PC-3 (cell line): Measurements from ENCODE around the gene CLDN9. TPM values are rescaled to one million over a fixed set of nuclear protein-coding genes. Genes with fewer than 3 reads are reported as not detected.

ENCODE experiments used
- ATAC-seq: fragments of 200-7000 bp; cut with Tn5 transposase; 2 replicates; pipeline ENCODE4 v1.9.1; 2020; ENCODE audit warnings: mild to moderate bottlenecking, moderate library complexity
- BruUV-seq: library from RNA; stranded (reverse); fragments of 400-500 nt; replicated peaks from 2 replicates; lab custom pipeline; 2021; lab: Mats Ljungman, UMichigan
- CTCF ChIA-PET: fragments of 300-600 bp; sonication (Branson Sonifier 250); formaldehyde crosslinking; loops from one replicate; lab custom pipeline; 2022; ENCODE audit warnings: antibody characterized with exemption; lab: Charles Lee
- POLR2A ChIA-PET: fragments of 300-600 bp; sonication (Branson Sonifier 250); formaldehyde crosslinking; loops from one replicate; lab custom pipeline; 2022; ENCODE audit warnings: antibody characterized with exemption; ENCODE audit not compliant: unreplicated experiment; lab: Charles Lee
- DNase-seq: peaks from one replicate; pipeline ENCODE4 v3.0.0-alpha.2; 2015
- H2AFZ ChIP-seq: fragments of 300-600 bp; sonication (generic); 2 replicates; pipeline ENCODE4 v1.6.0; 2016; ENCODE audit warnings: antibody characterized with exemption, low read length
- H3F3A ChIP-seq: fragments of 300-600 bp; sonication (generic); one replicate; pipeline ENCODE4 v1.6.0; 2017; ENCODE audit warnings: antibody characterized with exemption, low read length, control low read depth, mild to moderate bottlenecking; ENCODE audit not compliant: unreplicated experiment
- H3K27ac ChIP-seq: fragments of 300-600 bp; sonication (generic); 2 replicates; pipeline ENCODE4 v1.5.1; 2016; ENCODE audit warnings: mild to moderate bottlenecking, low read length
- H3K27me3 ChIP-seq: fragments of 300-600 bp; sonication (generic); 2 replicates; pipeline ENCODE4 v1.6.1; 2016; ENCODE audit warnings: low read length, mixed read lengths
- H3K36me3 ChIP-seq: fragments of 300-600 bp; sonication (generic); 2 replicates; pipeline ENCODE4 v1.6.1; 2016; ENCODE audit warnings: low read depth, mixed run types, low read length, mixed read lengths
- H3K4me1 ChIP-seq: fragments of 300-600 bp; sonication (generic); 2 replicates; pipeline ENCODE4 v1.5.1; 2016; ENCODE audit warnings: low read length; ENCODE audit not compliant: insufficient read depth
- H3K4me2 ChIP-seq: fragments of 300-600 bp; sonication (generic); 2 replicates; pipeline ENCODE4 v1.6.0; 2016; ENCODE audit warnings: low read length
- H3K4me3 ChIP-seq: fragments of 300-600 bp; sonication (generic); 2 replicates; pipeline ENCODE4 v1.5.1; 2016; ENCODE audit warnings: mild to moderate bottlenecking, low read length, mixed read lengths
- H3K79me2 ChIP-seq: fragments of 300-600 bp; sonication (generic); 2 replicates; pipeline ENCODE4 v1.6.1; 2017; ENCODE audit warnings: low read length, mixed read lengths
- H3K9ac ChIP-seq: fragments of 300-600 bp; sonication (generic); 2 replicates; pipeline ENCODE4 v1.6.0; 2016; ENCODE audit warnings: mild to moderate bottlenecking, low read length
- H3K9me2 ChIP-seq: fragments of 300-600 bp; sonication (generic); replicated peaks from 2 replicates; pipeline ENCODE4 v1.6.1; 2016; ENCODE audit warnings: mixed run types, low read length, mixed read lengths
- H3K9me3 ChIP-seq: fragments of 300-600 bp; sonication (generic); 2 replicates; pipeline ENCODE4 v1.6.1; 2016; ENCODE audit warnings: low read length, mixed read lengths
- H4K20me1 ChIP-seq: fragments of 300-600 bp; sonication (generic); 2 replicates; pipeline ENCODE4 v1.6.1; 2016; ENCODE audit warnings: low read length, mixed read lengths
- EZH2 ChIP-seq: fragments of 300-600 bp; sonication (generic); IDR thresholded peaks from one replicate; pipeline ENCODE4 v1.6.1; 2017; ENCODE audit warnings: antibody characterized with exemption, mild to moderate bottlenecking, low read length; ENCODE audit not compliant: unreplicated experiment
- EZH2phosphoT487 ChIP-seq: fragments of 300-600 bp; sonication (generic); IDR thresholded peaks from 2 replicates; pipeline ENCODE4 v1.6.1; 2018; ENCODE audit warnings: mild to moderate bottlenecking, antibody characterized with exemption, low read length, borderline replicate concordance
- intact Hi-C: fragments of 100-400 bp; cut with micrococcal nuclease; formaldehyde crosslinking; loops from 2 replicates; pipeline ENCODE4 v1.9.0; 2023
- total RNA-seq: library from RNA; depleted of rRNA; stranded (reverse); fragments of >200 nt; gene quantifications from 2 replicates; pipeline ENCODE4 v1.2.3, GENCODE V29; 2014
- TF ChIP-seq, protein P1 (sequence below): fragments of 300-600 bp; sonication (generic); conservative IDR thresholded peaks from 2 replicates; pipeline ENCODE4 v1.5.1; 2017; ENCODE audit warnings: antibody characterized with exemption, low read depth, mild to moderate bottlenecking, low read length

CLDN9 gene
- total RNA-seq, 1 experiment from 2014 or later = 0.33 TPM

DNA sequence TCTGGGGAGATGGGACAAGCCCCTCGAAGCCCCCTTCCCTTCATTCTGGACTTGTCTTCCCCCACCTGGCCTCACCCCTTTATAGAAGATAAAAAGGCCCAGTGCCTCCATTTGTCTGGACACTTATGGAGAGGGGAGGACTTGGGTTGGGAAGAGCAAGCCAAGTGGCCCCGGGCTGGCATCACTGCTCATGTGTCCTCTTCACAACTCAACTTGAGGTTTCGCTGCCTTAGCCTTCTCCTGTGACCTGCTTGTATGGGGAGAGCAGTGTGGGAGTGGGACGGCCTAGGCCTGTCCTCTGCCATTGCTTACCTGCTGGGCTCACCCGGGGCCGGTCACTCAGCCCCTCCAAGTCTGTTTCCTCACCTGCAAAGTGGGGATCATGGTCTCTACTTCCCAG lies 42.2 kb upstream of the CLDN9 start:
- Histone ChIP-seq H3F3A (no peaks in the 10 kb centered on the region), H2AFZ (no peak overlapping the region), H4K20me1 (peaks cover 12% of the 10 kb centered on the region), H3K9me3 (no peaks in the 10 kb centered on the region), H3K9ac (peak overlapping the region; percentile 87), H3K79me2 (peaks cover 10% of the 10 kb centered on the region; the same call in 1 of the 2 replicates), H3K27me3 (no peaks in the 10 kb centered on the region), H3K27ac (peak overlapping the region; percentile 43; the same call in 1 of the 2 replicates), H3K4me1 (peaks cover 16% of the 10 kb centered on the region; the same call in 1 of the 2 replicates), H3K4me2 (peak overlapping the region; percentile 94), H3K9me2 (no peaks in the 10 kb centered on the region), H3K36me3 (0 out of 2 replicates have a peak, but pooled peaks cover 1% of the 10 kb centered on the region), H3K4me3 (peak overlapping the region; percentile 85)
- no peak for ATAC-seq
- TF ChIP-seq EZH2phosphoT487 (no peak), EZH2 (no peak)
- TF ChIP-seq, protein P1, sequence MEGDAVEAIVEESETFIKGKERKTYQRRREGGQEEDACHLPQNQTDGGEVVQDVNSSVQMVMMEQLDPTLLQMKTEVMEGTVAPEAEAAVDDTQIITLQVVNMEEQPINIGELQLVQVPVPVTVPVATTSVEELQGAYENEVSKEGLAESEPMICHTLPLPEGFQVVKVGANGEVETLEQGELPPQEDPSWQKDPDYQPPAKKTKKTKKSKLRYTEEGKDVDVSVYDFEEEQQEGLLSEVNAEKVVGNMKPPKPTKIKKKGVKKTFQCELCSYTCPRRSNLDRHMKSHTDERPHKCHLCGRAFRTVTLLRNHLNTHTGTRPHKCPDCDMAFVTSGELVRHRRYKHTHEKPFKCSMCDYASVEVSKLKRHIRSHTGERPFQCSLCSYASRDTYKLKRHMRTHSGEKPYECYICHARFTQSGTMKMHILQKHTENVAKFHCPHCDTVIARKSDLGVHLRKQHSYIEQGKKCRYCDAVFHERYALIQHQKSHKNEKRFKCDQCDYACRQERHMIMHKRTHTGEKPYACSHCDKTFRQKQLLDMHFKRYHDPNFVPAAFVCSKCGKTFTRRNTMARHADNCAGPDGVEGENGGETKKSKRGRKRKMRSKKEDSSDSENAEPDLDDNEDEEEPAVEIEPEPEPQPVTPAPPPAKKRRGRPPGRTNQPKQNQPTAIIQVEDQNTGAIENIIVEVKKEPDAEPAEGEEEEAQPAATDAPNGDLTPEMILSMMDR = no peak
- ChIA-PET POLR2A (no interaction called here), CTCF (no interaction called here)
- no peak for DNase-seq
- intact Hi-C loops = no loop called here
- TSS peak; percentile 32 for BruUV-seq

- no peak overlapping the region for H3K9ac ChIP-seq
- POLR2A ChIA-PET = no interaction called here
- intact Hi-C loops = no loop called here
- no peaks in the 10 kb centered on the region for H3K27me3 ChIP-seq
- H3F3A ChIP-seq = no peaks in the 10 kb centered on the region
- CTCF ChIA-PET = no interaction called here
- H3K4me3 ChIP-seq = peak overlapping the region; percentile 85; the same call in 1 of the 2 replicates
- H3K9me2 ChIP-seq = no peaks in the 10 kb centered on the region
- peaks cover 12% of the 10 kb centered on the region for H4K20me1 ChIP-seq
- TF ChIP-seq EZH2 (no peak), EZH2phosphoT487 (no peak)
- TF ChIP-seq, protein P1 = no peak
- no TSS peak for BruUV-seq
- H3K79me2 ChIP-seq = peaks cover 10% of the 10 kb centered on the region; the same call in 1 of the 2 replicates
- ATAC-seq (no peak), DNase-seq (no peak)
- H3K36me3 ChIP-seq = peaks cover 6% of the 10 kb centered on the region; the same call in 1 of the 2 replicates
- H2AFZ ChIP-seq = no peak overlapping the region
- H3K27ac ChIP-seq = no peak overlapping the region
- H3K9me3 ChIP-seq = no peaks in the 10 kb centered on the region
- H3K4me2 ChIP-seq = peak overlapping the region; percentile 94
- peaks cover 16% of the 10 kb centered on the region; the same call in 1 of the 2 replicates for H3K4me1 ChIP-seq
Observed at GRCh38 chr16:2971134-2971984, 41.4 kb upstream of the CLDN9 start.
